DOHH2 (cell line): ENCODE measurements around the gene PRCC.

ENCODE experiments used
- H3F3A ChIP-seq: fragments of 200-600 bp; sonication (generic), shearing (Covaris generic); 2 replicates; pipeline ENCODE4 v1.6.0; 2016; ENCODE audit warnings: antibody characterized with exemption, mild to moderate bottlenecking; ENCODE audit not compliant: control insufficient read depth, insufficient read depth
- H3K27ac ChIP-seq: fragments of 200-600 bp; sonication (generic); 2 replicates; pipeline ENCODE4 v1.5.1; 2014; ENCODE audit warnings: low read depth, mild to moderate bottlenecking, low read length, moderate library complexity
- H3K27me3 ChIP-seq: fragments of 200-600 bp; sonication (generic); 2 replicates; pipeline ENCODE4 v1.6.1; 2014; ENCODE audit warnings: mild to moderate bottlenecking, low read length, mixed read lengths; ENCODE audit not compliant: control insufficient read depth
- H3K36me3 ChIP-seq: fragments of 200-600 bp; sonication (generic); 2 replicates; pipeline ENCODE4 v1.6.1; 2014; ENCODE audit warnings: mild to moderate bottlenecking, low read length, moderate library complexity, mixed read lengths; ENCODE audit not compliant: control insufficient read depth
- H3K4me1 ChIP-seq: fragments of 200-600 bp; sonication (generic); 2 replicates; pipeline ENCODE4 v1.6.1; 2014; ENCODE audit warnings: mild to moderate bottlenecking, low read length, mixed read lengths; ENCODE audit not compliant: control insufficient read depth
- H3K4me2 ChIP-seq: fragments of 200-600 bp; sonication (generic); 2 replicates; pipeline ENCODE4 v1.6.0; 2014; ENCODE audit warnings: mild to moderate bottlenecking, low read length, moderate library complexity
- H3K4me3 ChIP-seq: fragments of 200-600 bp; sonication (generic); 2 replicates; pipeline ENCODE4 v1.5.1; 2014; ENCODE audit warnings: mild to moderate bottlenecking, low read length, mixed read lengths
- H3K79me2 ChIP-seq: fragments of 200-600 bp; sonication (generic); 2 replicates; pipeline ENCODE4 v1.6.1; 2014; ENCODE audit warnings: mild to moderate bottlenecking, low read length, mixed read lengths; ENCODE audit not compliant: control insufficient read depth
- H3K9me2 ChIP-seq: fragments of 200-600 bp; sonication (generic); replicated peaks from 2 replicates; pipeline ENCODE4 v1.6.1; 2014; ENCODE audit warnings: mild to moderate bottlenecking, low read length, mixed read lengths; ENCODE audit not compliant: control insufficient read depth
- H3K9me3 ChIP-seq: fragments of 200-600 bp; sonication (generic); 2 replicates; pipeline ENCODE4 v1.6.1; 2014; ENCODE audit warnings: antibody characterized with exemption, low read length, mixed read lengths; ENCODE audit not compliant: control insufficient read depth, insufficient read depth
- H4K20me1 ChIP-seq: fragments of 200-600 bp; sonication (generic); 2 replicates; pipeline ENCODE4 v1.6.0; 2014; ENCODE audit warnings: low read depth, mild to moderate bottlenecking, antibody characterized with exemption, low read length, moderate library complexity; ENCODE audit not compliant: control insufficient read depth, insufficient read depth
- EZH2phosphoT487 ChIP-seq: fragments of 200-600 bp; sonication (generic); IDR thresholded peaks from 2 replicates; pipeline ENCODE4 v1.6.1; 2017; ENCODE audit warnings: borderline replicate concordance, mild to moderate bottlenecking, antibody characterized with exemption, low read length, moderate library complexity, mixed read lengths
- TF ChIP-seq, protein P1 (sequence below): fragments of 200-600 bp; sonication (generic); IDR thresholded peaks from one replicate; pipeline ENCODE4 v1.5.1; 2014; ENCODE audit warnings: antibody characterized with exemption, mild to moderate bottlenecking, low read depth, low read length; ENCODE audit not compliant: poor library complexity, severe bottlenecking

PRCC gene

DNA sequence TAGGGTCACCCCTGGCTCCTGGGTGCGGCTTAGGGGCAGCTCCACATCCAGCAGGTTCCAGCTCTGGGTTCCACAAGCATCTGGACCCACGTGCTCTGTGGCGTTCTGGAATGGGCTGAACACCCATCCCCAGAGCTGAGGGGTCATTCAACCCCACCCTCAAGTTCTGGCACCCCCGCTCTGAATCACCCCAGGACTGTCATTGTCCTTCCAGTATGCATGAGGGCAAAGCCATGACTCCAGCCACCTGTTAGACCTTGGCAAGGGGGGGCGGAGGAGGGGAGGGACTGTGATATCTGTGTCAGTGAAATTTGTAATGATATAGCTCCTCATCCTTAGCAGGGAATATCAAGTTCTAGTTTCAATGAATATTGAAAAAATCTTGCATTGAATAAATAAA, 79.3 kb downstream of the PRCC start:
- Histone ChIP-seq H3K4me1 (no peaks in the 10 kb centered on the region), H3K4me2 (no peak overlapping the region), H3F3A (no peaks in the 10 kb centered on the region), H3K4me3 (no peak overlapping the region), H3K79me2 (no peaks in the 10 kb centered on the region), H3K36me3 (no peaks in the 10 kb centered on the region), H3K9me3 (no peaks in the 10 kb centered on the region), H3K9me2 (no peaks in the 10 kb centered on the region), H3K27ac (no peak overlapping the region), H3K27me3 (no peaks in the 10 kb centered on the region), H4K20me1 (no peaks in the 10 kb centered on the region)
- no peak for TF ChIP-seq EZH2phosphoT487
- TF ChIP-seq, protein P1, sequence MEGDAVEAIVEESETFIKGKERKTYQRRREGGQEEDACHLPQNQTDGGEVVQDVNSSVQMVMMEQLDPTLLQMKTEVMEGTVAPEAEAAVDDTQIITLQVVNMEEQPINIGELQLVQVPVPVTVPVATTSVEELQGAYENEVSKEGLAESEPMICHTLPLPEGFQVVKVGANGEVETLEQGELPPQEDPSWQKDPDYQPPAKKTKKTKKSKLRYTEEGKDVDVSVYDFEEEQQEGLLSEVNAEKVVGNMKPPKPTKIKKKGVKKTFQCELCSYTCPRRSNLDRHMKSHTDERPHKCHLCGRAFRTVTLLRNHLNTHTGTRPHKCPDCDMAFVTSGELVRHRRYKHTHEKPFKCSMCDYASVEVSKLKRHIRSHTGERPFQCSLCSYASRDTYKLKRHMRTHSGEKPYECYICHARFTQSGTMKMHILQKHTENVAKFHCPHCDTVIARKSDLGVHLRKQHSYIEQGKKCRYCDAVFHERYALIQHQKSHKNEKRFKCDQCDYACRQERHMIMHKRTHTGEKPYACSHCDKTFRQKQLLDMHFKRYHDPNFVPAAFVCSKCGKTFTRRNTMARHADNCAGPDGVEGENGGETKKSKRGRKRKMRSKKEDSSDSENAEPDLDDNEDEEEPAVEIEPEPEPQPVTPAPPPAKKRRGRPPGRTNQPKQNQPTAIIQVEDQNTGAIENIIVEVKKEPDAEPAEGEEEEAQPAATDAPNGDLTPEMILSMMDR = no peak

DNA sequence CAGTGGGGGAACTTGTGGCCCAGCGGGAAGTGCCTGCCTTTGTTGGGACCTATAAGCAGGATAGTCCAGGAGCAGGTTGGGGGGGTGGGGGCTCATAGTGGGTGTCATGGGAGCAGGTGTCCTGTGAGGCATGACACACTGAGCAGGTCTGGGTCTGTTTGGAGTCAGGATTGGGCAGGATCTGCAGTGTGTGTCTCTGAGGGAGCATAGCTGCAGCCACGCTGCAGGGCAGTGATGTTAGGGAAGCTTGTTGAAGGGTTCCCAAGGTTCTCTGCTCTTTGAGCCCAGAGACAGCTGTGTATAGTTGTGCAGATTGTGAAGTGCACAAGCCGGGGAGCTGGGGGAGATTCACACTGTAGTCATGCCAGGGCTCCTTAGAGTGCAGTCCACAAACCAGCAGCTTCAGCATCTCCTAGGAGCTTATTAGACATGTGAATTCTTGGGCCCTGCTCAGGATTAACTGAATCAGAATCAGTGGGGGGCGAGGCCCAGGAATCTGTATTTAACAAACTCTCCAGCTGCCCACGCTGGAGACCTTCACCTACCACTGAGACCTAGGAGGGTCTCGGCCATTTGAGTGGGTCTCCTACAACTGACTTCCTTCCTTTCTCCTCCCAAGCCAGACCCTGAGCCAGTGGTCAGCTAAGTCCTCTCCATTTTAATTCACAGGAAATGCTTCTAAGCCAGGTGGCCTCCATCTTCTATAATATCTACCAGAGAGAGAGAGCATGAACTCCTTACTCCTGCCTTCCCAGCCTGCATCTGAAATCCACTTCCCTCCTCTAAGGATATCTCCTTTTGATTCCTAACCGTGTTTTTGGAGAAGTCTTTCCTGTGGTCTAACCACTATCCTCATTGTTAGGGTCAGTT, 80.5 kb downstream of the PRCC start:
- Histone ChIP-seq H3K9me3 (no peaks in the 10 kb centered on the region), H3K4me1 (no peaks in the 10 kb centered on the region), H3K79me2 (no peaks in the 10 kb centered on the region), H3K4me3 (no peak overlapping the region), H3K27ac (no peak overlapping the region), H3K27me3 (no peaks in the 10 kb centered on the region), H3K9me2 (no peaks in the 10 kb centered on the region), H3K4me2 (no peak overlapping the region), H3F3A (no peaks in the 10 kb centered on the region), H3K36me3 (no peaks in the 10 kb centered on the region), H4K20me1 (no peaks in the 10 kb centered on the region)
- no peak for TF ChIP-seq EZH2phosphoT487
- TF ChIP-seq, protein P1 = no peak

DNA sequence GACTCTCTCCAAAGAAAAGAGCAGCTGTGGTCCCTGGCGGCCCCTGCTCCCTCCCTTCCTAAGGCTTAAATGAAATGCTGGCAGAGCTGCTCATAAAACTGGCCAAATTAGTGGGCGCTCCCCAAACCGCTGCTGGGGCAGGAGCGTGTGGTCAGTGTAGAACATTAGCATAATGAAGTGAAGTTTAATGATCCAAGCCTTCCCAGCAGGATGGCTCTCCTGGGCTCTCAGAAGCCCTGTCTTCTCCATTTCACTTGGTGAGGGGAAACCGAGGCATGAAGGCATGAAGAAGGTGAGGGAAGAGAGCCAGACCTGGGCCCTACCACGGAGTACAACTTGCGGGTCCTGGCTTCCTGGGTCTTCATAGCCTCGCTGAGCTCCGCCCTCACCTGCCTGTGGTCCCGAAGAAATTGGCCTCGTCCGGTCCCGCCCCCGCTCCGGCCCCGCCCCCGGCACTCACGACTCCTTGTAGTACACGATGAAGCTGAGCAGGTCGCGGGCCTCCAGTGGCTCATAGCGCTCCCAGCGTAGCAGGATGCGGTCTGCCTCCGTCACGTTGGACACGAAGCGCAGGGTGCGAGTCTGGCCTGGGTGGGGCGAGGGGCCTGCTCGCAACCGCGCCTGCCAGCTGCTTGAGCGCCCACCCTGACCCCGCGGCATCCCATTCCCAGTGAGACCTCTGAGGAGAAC, 81.3 kb downstream of the PRCC start:
- Histone ChIP-seq H3K27me3 (no peaks in the 10 kb centered on the region), H3F3A (no peaks in the 10 kb centered on the region), H3K36me3 (no peaks in the 10 kb centered on the region), H4K20me1 (no peaks in the 10 kb centered on the region), H3K4me1 (no peaks in the 10 kb centered on the region), H3K4me2 (no peak overlapping the region), H3K27ac (no peak overlapping the region), H3K9me3 (no peaks in the 10 kb centered on the region), H3K79me2 (no peaks in the 10 kb centered on the region), H3K9me2 (no peaks in the 10 kb centered on the region), H3K4me3 (no peak overlapping the region)
- TF ChIP-seq, protein P1 = no peak
- TF ChIP-seq EZH2phosphoT487 = no peak
